Measurements from ENCODE around the gene CHST1.

Gene CHST1

GRCh38 chr11:45687836-45688235, 22.4 kb upstream of the CHST1 start:
- no peak overlapping the region for H3K27ac Mint-ChIP-seq
- no peak overlapping the region for H3K4me3 Mint-ChIP-seq
- H3K4me1 Mint-ChIP-seq: peaks cover 24% of the 10 kb centered on the region
- H3K9me3 Mint-ChIP-seq: no peaks in the 10 kb centered on the region
- TF ChIP-seq CTCF (IDR thresholded peaks at IDR 0.05; ENCODE audit: unreplicated experiment in 3 of 3): no peak
- H3K36me3 Mint-ChIP-seq (ENCODE audit: low read depth): no peaks in the 10 kb centered on the region
- H3K27me3 Mint-ChIP-seq (ENCODE audit: low read depth): peaks cover 51% of the 10 kb centered on the region

- H3K9me3 Mint-ChIP-seq: no peaks in the 10 kb centered on the region
- no peak for TF ChIP-seq CTCF (IDR thresholded peaks at IDR 0.05; ENCODE audit: unreplicated experiment in 3 of 3)
- H3K4me1 Mint-ChIP-seq: peaks cover 24% of the 10 kb centered on the region
- peaks cover 58% of the 10 kb centered on the region for H3K27me3 Mint-ChIP-seq (ENCODE audit: low read depth)
- no peak overlapping the region for H3K4me3 Mint-ChIP-seq
- no peak overlapping the region for H3K27ac Mint-ChIP-seq
- H3K36me3 Mint-ChIP-seq (ENCODE audit: low read depth): no peaks in the 10 kb centered on the region
Measured at GRCh38 chr11:45685964-45686537, 20.6 kb upstream of the CHST1 start.

GRCh38 chr11:45684440-45684839, 19.0 kb upstream of the CHST1 start:
- Mint-ChIP-seq H3K9me3 (no peaks in the 10 kb centered on the region), H3K27me3 (ENCODE audit: low read depth) (peaks cover 58% of the 10 kb centered on the region), H3K36me3 (ENCODE audit: low read depth) (no peaks in the 10 kb centered on the region), H3K4me1 (peaks cover 24% of the 10 kb centered on the region), H3K4me3 (no peak overlapping the region), H3K27ac (peak overlapping the region in 2 of 3 experiments; percentile 8 to 67)
- no peak for TF ChIP-seq CTCF (IDR thresholded peaks at IDR 0.05; ENCODE audit: unreplicated experiment in 3 of 3)

GRCh38 chr11:45683271-45684058, 18.0 kb upstream of the CHST1 start:
- H3K9me3 Mint-ChIP-seq: no peaks in the 10 kb centered on the region
- no peaks in the 10 kb centered on the region for H3K36me3 Mint-ChIP-seq (ENCODE audit: low read depth)
- H3K4me1 Mint-ChIP-seq: peaks cover 24% of the 10 kb centered on the region
- peaks cover 55% of the 10 kb centered on the region for H3K27me3 Mint-ChIP-seq (ENCODE audit: low read depth)
- peak overlapping the region in 2 of 3 experiments; percentile 8 to 67 for H3K27ac Mint-ChIP-seq
- no peak overlapping the region for H3K4me3 Mint-ChIP-seq
- no peak for TF ChIP-seq CTCF (IDR thresholded peaks at IDR 0.05; ENCODE audit: unreplicated experiment in 3 of 3)

- Mint-ChIP-seq H3K4me1 (peaks cover 15% of the 10 kb centered on the region), H3K27me3 (ENCODE audit: low read depth) (peaks cover 33% of the 10 kb centered on the region), H3K27ac (no peak overlapping the region), H3K9me3 (no peaks in the 10 kb centered on the region), H3K36me3 (ENCODE audit: low read depth) (no peaks in the 10 kb centered on the region), H3K4me3 (no peak overlapping the region)
- TF ChIP-seq CTCF (IDR thresholded peaks at IDR 0.05; ENCODE audit: unreplicated experiment in 3 of 3): no peak
Measured at GRCh38 chr11:45679806-45680205, 14.4 kb upstream of the CHST1 start.

GRCh38 chr11:45678976-45679375, 13.6 kb upstream of the CHST1 start:
- H3K9me3 Mint-ChIP-seq: no peaks in the 10 kb centered on the region
- no peak for TF ChIP-seq CTCF (IDR thresholded peaks at IDR 0.05; ENCODE audit: unreplicated experiment in 3 of 3)
- H3K36me3 Mint-ChIP-seq (ENCODE audit: low read depth): no peaks in the 10 kb centered on the region
- H3K27me3 Mint-ChIP-seq (ENCODE audit: low read depth): peaks cover 24% of the 10 kb centered on the region
- no peak overlapping the region for H3K27ac Mint-ChIP-seq
- H3K4me3 Mint-ChIP-seq: no peak overlapping the region
- peaks cover 7% of the 10 kb centered on the region for H3K4me1 Mint-ChIP-seq

All from nephron (organoid).